Brain pericyte (primary cell): ENCODE results near the gene PRUNE1.

Experiments
- DNase-seq: peaks from one replicate; pipeline ENCODE4 v3.0.0-alpha.2; 2012; ENCODE audit warnings: low read depth, low spot score

The PRUNE1 gene

DNA sequence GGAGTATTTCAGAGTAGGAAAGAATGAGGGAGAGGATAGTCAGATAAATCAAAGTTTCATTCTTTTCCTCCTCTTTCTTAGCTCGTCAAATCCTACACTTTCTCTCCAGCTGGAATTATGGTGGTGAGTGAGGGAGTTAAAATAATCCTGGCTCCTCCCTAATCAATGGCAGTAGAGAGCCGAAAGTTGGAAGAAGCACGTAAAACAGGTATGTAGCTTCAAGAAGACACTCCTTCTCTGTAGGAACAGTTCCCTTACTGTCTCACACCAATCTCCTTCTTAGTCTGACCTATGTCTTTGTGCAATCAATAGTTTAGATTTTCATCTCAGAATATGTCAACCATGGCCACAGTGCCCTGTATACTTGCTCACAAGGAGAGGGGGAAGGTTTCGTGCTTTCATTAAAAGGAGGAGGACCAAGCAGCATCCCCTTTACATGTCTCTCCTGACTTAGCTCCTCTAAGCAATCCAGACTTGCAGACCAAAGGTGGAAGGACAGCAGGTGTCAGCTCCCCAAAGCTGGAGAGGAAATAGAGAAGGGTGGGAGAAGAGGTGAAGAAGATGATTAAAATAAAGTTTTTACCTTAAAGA, 2.4 kb upstream of the PRUNE1 start:
- no peak for DNase-seq

DNA sequence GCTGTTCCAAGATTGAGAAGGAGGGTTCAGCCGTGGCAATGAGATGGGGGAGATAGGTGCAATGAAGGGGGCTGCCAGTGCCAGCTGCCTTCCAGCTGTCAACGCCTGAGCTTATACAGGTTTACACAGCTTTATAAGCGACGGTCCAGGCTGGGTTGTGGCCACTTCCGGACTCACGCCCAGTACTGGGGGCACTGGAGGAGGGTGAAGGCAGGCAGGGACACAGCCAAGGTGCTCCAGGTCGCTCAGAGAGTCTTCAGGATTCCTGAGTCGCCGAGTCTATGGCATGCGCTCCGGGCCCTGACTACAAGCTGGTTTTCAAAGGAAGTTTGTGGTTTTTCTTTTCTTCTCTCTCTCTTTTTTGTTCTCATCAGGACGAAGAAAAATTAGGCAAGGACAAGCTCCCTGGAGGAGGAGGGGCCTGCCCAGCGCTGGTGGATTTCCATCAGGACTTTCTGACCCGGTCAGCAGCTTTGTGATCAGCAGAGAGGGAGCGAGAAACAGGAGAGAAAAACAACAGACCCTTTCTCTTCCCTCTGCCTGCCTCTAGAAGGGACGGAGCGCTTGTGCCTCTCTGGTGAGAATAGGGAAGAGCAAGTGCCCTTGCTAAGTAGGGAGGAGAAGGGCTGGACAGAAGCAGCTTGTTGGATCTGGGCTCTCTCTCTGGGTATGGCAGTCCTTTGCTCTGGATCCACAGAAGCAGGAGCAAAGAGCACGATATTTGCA, 1.8 kb upstream of the PRUNE1 start, which contains the start of gene MINDY1:
Gene MINDY1, minus strand, starts transcription at position 576 of the 726 bp plus-strand sequence. CDS start 4,285 bp downstream, outside the sequence.
- peak; percentile 64 for DNase-seq

DNA sequence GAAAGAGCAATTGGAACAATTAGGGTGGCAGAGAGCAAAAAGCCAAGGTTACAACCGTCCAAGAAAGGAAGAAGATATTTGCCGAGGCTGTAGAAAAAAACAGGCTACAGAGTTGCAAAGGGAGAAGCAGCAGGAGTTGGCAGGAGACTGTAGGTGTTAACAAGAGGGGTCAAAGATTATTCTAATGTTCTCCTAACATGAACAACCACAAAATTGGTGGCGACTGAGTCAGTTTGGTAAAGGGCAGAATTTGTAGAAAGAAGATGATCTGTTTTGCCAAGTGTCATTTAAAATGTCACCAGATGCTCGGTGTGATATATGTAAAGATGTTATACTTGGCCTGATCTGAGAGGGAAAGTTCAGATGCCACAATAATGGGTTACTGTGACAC, 401 bp upstream of the PRUNE1 start:
- no peak for DNase-seq

DNA sequence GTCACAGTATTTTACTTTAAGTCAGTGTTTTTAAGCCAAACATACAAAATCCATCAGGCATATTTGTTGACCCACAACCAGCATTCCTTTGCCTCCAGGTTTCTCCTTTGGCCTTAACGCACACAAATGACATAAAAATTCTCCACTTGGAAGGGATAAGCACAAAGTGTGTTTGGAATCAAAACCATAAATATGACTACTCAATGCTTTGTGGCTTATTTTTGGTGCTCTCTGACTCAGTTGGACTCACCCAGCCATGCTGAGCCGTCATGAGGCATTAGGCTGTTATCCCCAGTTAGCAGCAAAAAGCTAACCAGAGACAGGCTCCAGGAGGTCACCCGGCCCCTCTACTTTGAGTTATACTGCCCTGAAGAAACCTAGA, 948 bp downstream of the PRUNE1 start:
- no peak for DNase-seq

DNA sequence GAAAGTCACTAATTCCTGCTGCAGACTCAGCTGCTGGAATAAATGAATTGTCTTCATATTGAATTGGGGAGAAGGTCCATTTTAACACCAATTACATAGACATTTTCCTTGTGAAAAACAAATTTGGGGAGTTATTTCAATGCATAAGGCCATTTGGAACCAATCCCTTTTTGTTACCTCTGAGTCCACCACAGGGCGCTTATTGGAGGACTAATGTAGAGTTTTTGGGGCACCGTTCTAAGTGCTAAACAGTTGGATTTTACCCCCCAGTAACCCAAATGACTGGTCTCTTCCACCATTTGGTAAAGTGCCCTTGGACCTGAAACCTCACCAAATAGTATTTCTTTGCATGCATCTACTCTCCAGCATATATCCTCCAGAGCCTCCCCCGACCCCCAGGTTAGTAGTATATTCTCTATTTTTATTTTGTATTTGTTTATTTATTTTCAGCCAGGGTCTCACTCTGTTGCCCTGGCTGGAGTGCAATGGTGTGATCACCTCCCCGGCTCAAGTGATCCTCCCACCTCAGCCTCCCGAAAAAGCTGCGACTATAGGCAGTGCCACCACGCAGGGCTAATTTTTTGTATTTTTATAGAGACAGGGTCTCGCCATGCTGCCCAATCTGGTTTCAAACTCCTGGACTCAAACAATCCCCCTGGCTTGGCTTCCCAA, 1.6 kb downstream of the PRUNE1 start:
- DNase-seq, result no peak

DNA sequence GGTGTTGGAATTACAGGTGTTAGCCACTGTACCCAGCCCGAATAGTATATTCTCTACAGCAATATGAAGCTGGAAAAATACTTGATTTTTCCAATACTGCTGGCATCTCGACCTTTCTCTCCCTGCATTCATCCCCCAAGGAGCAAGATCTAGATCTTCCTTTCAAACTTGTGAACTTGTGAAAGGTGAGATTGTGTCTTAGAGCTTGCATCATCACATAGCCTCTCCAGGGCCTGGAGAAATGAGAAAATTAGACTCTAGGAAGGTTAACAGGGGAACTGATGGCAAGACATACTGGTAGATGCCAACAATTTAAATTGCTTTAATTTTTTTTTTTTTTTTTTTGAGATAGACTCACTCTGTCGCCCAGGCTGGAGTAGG, 2.1 kb downstream of the PRUNE1 start:
- DNase-seq, result no peak

DNA sequence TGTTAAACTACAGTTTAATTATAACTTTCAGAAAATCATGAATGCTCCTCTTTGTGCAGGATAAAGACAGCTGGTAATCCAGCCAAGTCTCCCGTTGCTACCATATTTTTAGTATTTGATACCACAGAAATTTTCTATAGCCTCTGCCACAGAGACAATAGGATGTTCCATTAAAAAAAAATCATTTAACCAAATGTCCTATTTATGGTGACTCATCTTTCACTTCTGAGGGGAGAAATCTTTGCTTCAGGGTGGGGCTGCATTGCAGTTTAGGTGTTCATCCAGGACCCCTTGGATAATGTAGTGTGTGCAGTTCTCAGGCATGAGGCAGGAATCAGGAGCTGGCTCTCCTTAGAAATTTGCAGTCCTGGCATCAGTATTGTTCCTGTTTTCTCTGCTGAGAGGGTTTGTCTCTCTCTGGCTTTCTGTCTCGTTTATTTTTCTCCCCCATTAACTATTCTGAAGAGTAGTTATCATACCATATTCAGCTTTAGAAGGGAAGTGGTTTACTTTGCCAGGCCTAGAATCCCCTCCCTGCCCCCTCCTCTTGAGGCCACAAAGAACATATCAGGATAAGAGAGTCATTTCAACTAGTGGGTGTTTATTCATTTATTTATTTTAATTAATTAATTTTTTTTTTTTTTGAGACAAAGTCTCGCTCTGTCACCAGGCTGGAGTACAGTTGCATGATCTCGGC, 3.1 kb downstream of the PRUNE1 start:
- no peak for DNase-seq

DNA sequence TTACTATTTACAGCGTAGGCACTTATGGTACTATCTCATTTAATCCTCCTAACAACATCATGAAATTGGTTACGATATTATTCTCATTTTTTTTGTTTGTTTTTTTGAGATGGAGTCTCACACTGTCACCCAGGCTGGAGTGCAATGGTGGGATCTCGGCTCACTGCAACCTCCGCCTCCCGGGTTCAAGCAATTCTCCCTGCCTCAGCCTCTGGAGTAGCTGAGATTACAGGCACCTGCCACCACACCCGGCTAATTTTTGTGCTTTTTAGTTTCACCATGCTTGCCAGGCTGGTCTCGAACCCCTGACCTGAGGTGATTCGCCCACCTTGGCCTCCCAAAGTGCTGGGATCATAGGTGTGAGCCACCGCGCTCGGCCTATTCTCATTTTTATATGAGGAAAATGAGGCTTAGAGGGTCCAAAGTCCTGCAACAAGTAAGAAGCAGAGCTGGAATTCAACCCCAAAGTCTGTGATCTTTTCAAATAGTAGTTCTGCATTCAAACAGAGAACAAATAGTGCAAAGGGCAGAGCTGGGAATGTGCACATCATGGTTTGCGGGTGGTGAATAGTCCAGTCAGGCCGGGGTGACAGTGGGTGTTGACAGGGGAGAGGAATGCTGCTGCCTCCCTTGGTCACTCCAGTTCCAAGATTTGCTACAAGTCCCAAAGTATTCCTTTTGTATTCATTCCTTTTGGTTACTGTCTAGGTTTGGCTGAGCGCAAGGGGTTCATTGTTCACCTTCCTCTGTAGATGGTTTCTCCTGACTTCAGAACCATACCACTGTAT, 4.6 kb downstream of the PRUNE1 start:
- no peak for DNase-seq

DNA sequence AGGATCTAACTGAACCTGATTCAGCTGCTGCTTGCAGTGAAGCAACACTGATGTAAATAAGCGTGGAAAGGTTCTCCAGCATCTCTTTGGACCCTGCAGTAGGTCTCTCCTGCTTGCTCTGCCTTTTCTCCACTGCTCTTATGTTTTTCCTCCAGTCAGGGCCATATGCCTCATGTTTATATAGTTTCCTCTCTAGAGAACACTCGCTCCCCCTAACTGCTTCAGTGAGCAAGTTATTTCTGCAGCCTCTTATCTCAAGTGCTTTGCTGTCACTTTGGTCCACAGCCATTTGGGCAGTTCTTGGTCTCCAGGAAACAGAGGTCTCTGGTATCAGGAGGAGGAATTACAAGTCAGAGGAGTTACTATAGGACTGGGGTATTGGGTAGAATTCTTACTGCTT, 5.3 kb downstream of the PRUNE1 start:
- DNase-seq, result no peak

DNA sequence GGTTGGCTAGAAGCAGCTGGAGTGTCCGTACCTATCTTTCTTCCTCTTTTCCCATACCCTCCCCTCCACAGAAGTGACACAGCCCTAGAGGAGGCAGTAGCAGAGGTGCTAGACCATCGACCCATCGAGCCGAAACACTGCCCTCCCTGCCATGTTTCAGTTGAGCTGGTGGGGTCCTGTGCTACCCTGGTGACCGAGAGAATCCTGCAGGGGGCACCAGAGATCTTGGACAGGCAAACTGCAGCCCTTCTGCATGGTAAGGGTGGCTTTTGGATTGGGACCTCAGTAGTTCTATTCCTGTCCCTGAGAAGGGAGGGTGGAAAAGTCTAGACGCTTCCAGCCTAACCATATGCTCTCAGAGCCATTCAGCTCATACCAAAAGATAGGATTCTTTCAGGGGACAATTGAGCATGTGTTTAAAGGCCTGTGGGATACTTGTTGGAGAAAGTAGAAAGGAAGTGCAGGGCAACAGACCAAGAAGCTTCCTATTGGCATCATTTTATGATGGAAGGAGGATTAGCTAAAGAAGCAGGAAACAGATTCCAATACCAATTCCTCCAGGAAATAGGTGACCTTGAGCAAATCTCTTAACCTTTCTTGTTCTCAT, 16.4 kb downstream of the PRUNE1 start:
- no peak for DNase-seq

DNA sequence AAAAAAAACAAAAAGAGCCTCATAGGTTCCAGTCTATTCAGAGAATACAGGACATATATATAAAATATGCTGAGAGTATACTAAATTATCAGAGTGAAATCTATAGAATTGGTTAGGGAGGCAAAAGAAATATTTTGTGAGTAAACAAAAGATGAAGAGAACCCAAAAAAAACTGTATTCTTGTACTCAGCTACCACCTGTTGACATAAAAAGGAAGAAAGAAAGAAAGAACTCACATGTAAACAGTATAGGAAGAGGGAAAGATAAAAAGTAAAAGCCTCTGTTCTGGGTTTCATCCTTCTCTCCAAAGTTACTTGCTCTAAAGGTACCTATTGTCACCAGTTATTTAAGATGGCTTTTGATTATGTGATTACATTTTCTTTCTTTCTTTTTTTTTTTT, 18.2 kb downstream of the PRUNE1 start:
- no peak for DNase-seq

DNA sequence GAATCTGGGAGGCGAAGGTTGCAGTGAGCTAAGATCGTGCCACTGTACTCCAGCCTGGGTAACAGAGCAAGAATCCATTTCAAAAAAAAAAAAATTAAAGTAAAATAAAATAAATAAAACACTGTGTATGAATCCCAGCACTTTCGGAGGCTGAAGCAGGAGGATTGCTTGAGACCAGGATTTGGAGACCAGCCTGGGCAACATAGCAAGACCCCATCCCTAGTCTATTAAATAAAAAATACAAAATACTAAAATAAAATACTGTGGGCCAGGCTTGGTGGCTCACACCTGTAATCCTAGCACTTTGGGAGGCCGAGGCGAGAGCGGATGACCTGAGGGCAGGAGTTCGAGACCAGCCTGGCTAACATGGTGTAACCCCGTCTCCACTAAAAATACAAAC, 23.9 kb downstream of the PRUNE1 start:
- DNase-seq, result no peak

DNA sequence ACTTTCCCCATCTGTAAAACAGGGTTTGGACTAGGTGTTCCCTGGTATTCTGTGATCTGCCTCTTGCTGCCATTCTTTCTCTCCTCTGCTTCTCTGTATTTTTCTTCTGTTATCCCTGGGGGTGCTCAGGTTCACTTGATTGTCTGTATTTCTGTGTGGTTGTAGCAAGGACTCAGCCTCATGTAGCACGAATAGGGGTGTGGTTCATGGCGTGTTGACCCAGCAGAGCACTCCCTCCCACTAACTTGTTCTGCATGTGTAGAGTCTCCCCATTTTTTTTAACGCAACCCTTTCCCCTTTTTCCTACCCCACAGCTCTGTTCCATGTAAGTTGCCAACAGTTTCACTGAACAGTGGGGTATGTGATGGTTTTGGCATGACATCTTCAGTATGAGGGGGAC, 26.9 kb downstream of the PRUNE1 start:
- DNase-seq, result no peak

DNA sequence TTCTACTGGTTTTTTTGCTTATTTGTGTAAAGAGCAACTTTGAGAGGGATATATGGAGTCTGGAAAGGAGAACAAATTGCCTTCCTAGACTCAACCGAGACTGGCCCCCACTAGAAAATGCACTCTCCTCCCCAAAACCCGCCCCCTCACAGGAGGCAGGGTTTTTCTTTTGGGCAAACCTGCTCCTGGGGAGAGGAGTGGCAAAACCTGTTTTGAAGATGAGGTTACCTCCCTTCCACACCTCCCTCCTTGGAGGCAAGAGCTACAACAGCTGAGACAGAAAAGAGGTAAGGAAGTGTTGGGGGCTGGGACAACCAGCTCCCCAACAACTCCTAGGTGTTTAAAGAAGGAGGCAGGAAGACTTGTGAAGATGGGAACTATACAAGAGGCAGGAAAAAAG, 28.1 kb downstream of the PRUNE1 start, which contains the start of gene BNIPL:
Gene BNIPL, plus strand, starts transcription at position 231 of the 400 bp plus-strand sequence. Its CDS starts 140 bp downstream, at position 371.
- DNase-seq, result no peak

DNA sequence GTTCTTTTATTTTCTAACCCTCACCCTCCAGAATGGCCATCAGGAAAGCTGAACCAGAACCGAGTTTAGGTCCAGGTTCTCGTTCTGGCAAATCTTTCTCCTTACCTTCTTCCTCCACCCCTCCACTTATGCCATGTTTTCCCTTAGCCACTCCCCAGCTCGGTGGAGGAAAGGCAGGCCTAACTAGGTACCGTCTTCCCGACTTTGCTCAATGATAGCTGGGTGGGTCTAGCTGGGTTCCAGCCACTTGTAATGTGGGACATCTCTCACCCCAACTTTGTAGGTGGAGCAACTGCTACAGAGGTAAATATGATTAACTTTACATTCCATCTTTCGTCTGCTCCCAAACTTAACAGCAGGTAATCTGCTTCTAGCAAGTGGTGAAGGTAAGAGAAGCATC, 28.8 kb downstream of the PRUNE1 start:
- no peak for DNase-seq

DNA sequence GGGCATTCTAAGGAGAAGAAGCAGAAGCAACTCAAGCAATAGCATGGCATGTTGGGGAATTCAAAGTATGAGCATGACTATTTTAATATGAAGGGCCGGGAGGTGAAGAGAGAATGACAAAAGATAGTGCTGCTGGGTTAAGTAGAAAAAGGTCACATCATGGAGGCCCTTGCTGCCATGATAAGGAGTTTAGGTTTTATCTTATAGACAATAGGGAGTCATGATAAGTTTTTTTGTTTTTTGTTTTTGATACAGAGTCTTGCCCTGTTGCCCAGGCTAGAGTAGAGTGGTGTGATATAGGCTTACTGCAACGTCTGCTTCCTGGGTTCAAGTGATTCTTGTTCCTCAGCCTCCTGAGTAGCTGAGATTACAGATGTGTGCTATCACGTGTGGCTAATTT, 31.3 kb downstream of the PRUNE1 start:
- no peak for DNase-seq

DNA sequence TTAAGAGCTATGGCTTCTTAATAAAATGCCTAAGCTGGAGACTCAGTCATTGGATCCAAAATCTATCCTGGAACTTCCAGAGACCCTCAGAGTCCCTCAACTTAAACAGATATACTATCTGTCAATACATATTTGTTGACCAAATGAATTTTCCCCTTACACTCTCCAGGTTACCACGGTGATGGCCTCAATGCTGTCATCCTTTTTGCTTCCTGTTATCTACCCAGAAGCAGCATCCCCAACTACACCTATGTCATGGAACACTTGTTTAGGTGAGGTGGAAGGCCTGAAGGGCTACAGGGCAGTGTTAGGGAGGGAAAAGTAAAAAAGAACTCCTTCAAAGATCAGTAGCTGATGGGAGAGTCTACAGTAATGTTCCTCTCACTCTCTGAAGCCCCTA, 34.9 kb downstream of the PRUNE1 start:
- no peak for DNase-seq

DNA sequence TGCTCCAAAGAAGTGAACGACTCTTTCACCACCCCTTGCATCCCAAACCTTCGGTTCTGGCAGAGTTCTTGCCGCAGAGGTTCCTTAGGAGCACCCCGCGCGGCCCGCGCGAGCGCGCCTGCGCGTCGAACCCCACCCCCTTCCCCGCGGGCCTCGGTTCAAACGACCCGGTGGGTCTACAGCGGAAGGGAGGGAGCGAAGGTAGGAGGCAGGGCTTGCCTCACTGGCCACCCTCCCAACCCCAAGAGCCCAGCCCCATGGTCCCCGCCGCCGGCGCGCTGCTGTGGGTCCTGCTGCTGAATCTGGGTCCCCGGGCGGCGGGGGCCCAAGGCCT, 39.3 kb downstream of the PRUNE1 start, which contains the start of gene C1orf56:
Gene C1orf56, plus strand, starts transcription at position 161 of the 334 bp plus-strand sequence. Its CDS starts 97 bp downstream, at position 258.
- no peak for DNase-seq

DNA sequence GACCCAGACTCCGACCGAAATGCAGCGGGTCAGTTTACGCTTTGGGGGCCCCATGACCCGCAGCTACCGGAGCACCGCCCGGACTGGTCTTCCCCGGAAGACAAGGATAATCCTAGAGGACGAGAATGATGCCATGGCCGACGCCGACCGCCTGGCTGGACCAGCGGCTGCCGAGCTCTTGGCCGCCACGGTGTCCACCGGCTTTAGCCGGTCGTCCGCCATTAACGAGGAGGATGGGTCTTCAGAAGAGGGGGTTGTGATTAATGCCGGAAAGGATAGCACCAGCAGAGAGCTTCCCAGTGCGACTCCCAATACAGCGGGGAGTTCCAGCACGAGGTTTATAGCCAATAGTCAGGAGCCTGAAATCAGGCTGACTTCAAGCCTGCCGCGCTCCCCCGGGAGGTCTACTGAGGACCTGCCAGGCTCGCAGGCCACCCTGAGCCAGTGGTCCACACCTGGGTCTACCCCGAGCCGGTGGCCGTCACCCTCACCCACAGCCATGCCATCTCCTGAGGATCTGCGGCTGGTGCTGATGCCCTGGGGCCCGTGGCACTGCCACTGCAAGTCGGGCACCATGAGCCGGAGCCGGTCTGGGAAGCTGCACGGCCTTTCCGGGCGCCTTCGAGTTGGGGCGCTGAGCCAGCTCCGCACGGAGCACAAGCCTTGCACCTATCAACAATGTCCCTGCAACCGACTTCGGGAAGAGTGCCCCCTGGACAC, 39.8 kb downstream of the PRUNE1 start:
- no peak for DNase-seq

DNA sequence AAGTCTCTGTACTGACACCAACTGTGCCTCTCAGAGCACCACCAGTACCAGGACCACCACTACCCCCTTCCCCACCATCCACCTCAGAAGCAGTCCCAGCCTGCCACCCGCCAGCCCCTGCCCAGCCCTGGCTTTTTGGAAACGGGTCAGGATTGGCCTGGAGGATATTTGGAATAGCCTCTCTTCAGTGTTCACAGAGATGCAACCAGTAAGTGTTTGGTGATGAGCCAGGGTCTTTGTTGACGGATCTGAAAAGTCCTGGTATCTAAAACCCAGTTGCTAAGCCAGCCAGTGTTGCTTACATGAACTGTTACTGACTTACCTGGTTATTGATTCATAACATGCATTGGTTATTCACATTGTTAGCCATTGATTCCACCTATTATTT, 40.4 kb downstream of the PRUNE1 start:
- no peak for DNase-seq
